HepG2 (cell line): Measurements from ENCODE around the gene WIF1. TPM values are rescaled to one million over a fixed set of nuclear protein-coding genes. Genes with fewer than 3 reads are reported as not detected.

Experiments used
- ATAC-seq: fragments of 200-7000 bp; cut with Tn5 transposase; 3 replicates; pipeline ENCODE4 v1.9.1; 2020; ENCODE audit warnings: mild to moderate bottlenecking, moderate library complexity
- BruUV-seq: library from RNA; stranded (reverse); fragments of 400-500 nt; replicated peaks from 2 replicates; lab custom pipeline; 2021; lab: Mats Ljungman, UMichigan
- CTCF ChIA-PET: fragments of 300-600 bp; formaldehyde crosslinking; extraction: SDS; loops from one replicate; lab custom pipeline; 2021; ENCODE audit warnings: low total read pairs, inconsistent platforms, low intra/inter-chr PET ratio; lab: Yijun Ruan, JAX
- POLR2A ChIA-PET: fragments of 350-600 bp; sonication (Branson Sonifier 250); formaldehyde crosslinking; loops from one replicate; lab custom pipeline; 2020; ENCODE audit warnings: antibody characterized with exemption, inconsistent platforms; lab: Yijun Ruan, JAX
- DNase-seq: peaks from one replicate; pipeline ENCODE4 v3.0.0-alpha.2; 2015; ENCODE audit warnings: low spot score
- FAIRE-seq: peaks from 3 replicates; lab custom pipeline; 2011; peaks lifted over from hg19 to GRCh38; lab: Jason Lieb, UNC
- H2AFZ ChIP-seq: one replicate; pipeline ENCODE4 v1.6.1; 2011; ENCODE audit warnings: low read length, inconsistent platforms
- H3K27ac ChIP-seq: fragments of 300-600 bp; 3 replicates; pipeline ENCODE4 v1.8.0; 2011; ENCODE audit warnings: mixed run types, mild to moderate bottlenecking, mixed read lengths, low read length, inconsistent platforms; ENCODE audit not compliant: insufficient read depth; ENCODE audit errors: extremely low read length
- H3K27me3 ChIP-seq, 2 experiments: fragments of 200-600 bp in 1 of 2; 2 replicates in 1 of 2; 3 replicates in 1 of 2; pipeline versions ENCODE4 v1.6.0 to v1.8.0; 2011; ENCODE audit warnings: low read length in 2 of 2, mild to moderate bottlenecking in 2 of 2, moderate library complexity in 2 of 2, inconsistent platforms in 1 of 2; ENCODE audit not compliant: insufficient read depth in 2 of 2, control insufficient read depth in 1 of 2
- H3K36me3 ChIP-seq, 2 experiments: fragments of 200-600 bp in 1 of 2; replicated peaks in 1 of 2; 2 replicates in 1 of 2; 3 replicates in 1 of 2; pipeline versions ENCODE4 v1.5.1 to v1.8.0; 2011; ENCODE audit warnings: low read length in 2 of 2, inconsistent platforms in 1 of 2; ENCODE audit not compliant: insufficient read depth in 2 of 2, control insufficient read depth in 1 of 2
- H3K4me1 ChIP-seq: 2 replicates; pipeline ENCODE4 v1.5.1; 2012; ENCODE audit warnings: low read length, inconsistent platforms; ENCODE audit not compliant: insufficient read depth
- H3K4me2 ChIP-seq: 2 replicates; pipeline ENCODE4 v1.6.0; 2011; ENCODE audit warnings: low read depth, low read length, inconsistent platforms
- H3K4me3 ChIP-seq, 3 experiments: fragments of 200-600 bp in 1 of 3; sonication (generic), shearing (Covaris generic) in 1 of 3; replicated peaks in 1 of 3; 2 replicates each; pipeline ENCODE4 v1.5.1; 2011 to 2016; ENCODE audit warnings: low read length in 3 of 3, inconsistent platforms in 2 of 3, low read depth in 2 of 3, mild to moderate bottlenecking in 2 of 3, control low read depth in 1 of 3, mixed read lengths in 1 of 3; ENCODE audit not compliant: insufficient read depth in 1 of 3
- H3K79me2 ChIP-seq: one replicate; pipeline ENCODE4 v1.6.1; 2011; ENCODE audit warnings: low read length, inconsistent platforms; ENCODE audit not compliant: insufficient read depth
- H3K9ac ChIP-seq: 2 replicates; pipeline ENCODE4 v1.6.0; 2011; ENCODE audit warnings: mild to moderate bottlenecking, low read depth, low read length, inconsistent platforms; ENCODE audit not compliant: insufficient read depth
- H3K9me3 ChIP-seq: 2 replicates; pipeline ENCODE4 v1.5.1; 2012; ENCODE audit warnings: mild to moderate bottlenecking, low read length
- H4K20me1 ChIP-seq: 2 replicates; pipeline ENCODE4 v1.6.0; 2011; ENCODE audit warnings: inconsistent platforms, mild to moderate bottlenecking, low read length, moderate library complexity; ENCODE audit not compliant: insufficient read depth
- BRCA1 ChIP-seq: sonication (generic); formaldehyde crosslinking; IDR thresholded peaks from 2 replicates; pipeline ENCODE4 v1.4.0; 2020; ENCODE audit warnings: missing genetic modification reagents
- CENPT ChIP-seq: sonication (generic); formaldehyde crosslinking; IDR thresholded peaks from 2 replicates; pipeline ENCODE4 v1.8.0; 2022; ENCODE audit warnings: low read depth, mild to moderate bottlenecking, moderate library complexity, missing genetic modification reagents
- FOSL1 ChIP-seq: sonication (generic); formaldehyde crosslinking; IDR thresholded peaks from 2 replicates; pipeline ENCODE4 v1.9.0; 2021; ENCODE audit warnings: missing genetic modification reagents, borderline replicate concordance
- GATAD2A ChIP-seq: IDR thresholded peaks from 2 replicates; pipeline ENCODE4 v1.6.1; 2016
- HMG20B ChIP-seq: conservative IDR thresholded peaks from 2 replicates; pipeline ENCODE4 v1.6.1; 2016; ENCODE audit warnings: missing genetic modification reagents, missing compliant biosample characterization
- HNRNPUL1 ChIP-seq: fragments of 200-400 bp; formaldehyde crosslinking; IDR thresholded peaks from 2 replicates; pipeline ENCODE4 v1.6.1; 2017; ENCODE audit warnings: low read depth, mild to moderate bottlenecking, low read length, moderate library complexity
- MZF1 ChIP-seq: sonication (generic); formaldehyde crosslinking; IDR thresholded peaks from 2 replicates; pipeline ENCODE4 v1.8.1; 2023; ENCODE audit warnings: mild to moderate bottlenecking, missing genetic modification reagents, borderline replicate concordance
- NR3C1 ChIP-seq: sonication (generic); formaldehyde crosslinking; IDR thresholded peaks from 2 replicates; pipeline ENCODE4 v1.4.0; 2020; ENCODE audit warnings: missing genetic modification reagents
- RCOR2 ChIP-seq: IDR thresholded peaks from 2 replicates; pipeline ENCODE4 v1.6.1; 2016; ENCODE audit warnings: missing biosample characterization, missing genetic modification reagents
- SMAD3 ChIP-seq: sonication (generic); formaldehyde crosslinking; IDR thresholded peaks from 2 replicates; pipeline ENCODE4 v1.4.0; 2020; ENCODE audit warnings: missing genetic modification reagents
- SYNCRIP ChIP-seq: fragments of 200-400 bp; formaldehyde crosslinking; IDR thresholded peaks from 2 replicates; pipeline ENCODE4 v1.6.1; 2018; ENCODE audit warnings: mild to moderate bottlenecking, low read depth, low read length; ENCODE audit not compliant: insufficient read depth
- YY1 ChIP-seq: IDR thresholded peaks from 2 replicates; pipeline ENCODE4 v1.6.1; 2011; ENCODE audit warnings: low read length, low read depth, moderate library complexity, mild to moderate bottlenecking; ENCODE audit not compliant: insufficient read depth, insufficient replicate concordance
- ZC3H4 ChIP-seq: sonication (generic); formaldehyde crosslinking; IDR thresholded peaks from 2 replicates; pipeline ENCODE4 v1.4.0; 2020; ENCODE audit warnings: missing genetic modification reagents, borderline replicate concordance
- ZFP36L2 ChIP-seq: sonication (generic); formaldehyde crosslinking; IDR thresholded peaks from 2 replicates; pipeline ENCODE4 v1.4.0; 2020; ENCODE audit warnings: missing genetic modification reagents
- ZNF180 ChIP-seq: sonication (generic); formaldehyde crosslinking; IDR thresholded peaks from 2 replicates; pipeline ENCODE4 v1.4.0; 2020; ENCODE audit warnings: low read depth, missing genetic modification reagents, borderline replicate concordance
- ZNF207 ChIP-seq: fragments of 450-650 bp; IDR thresholded peaks from 2 replicates; pipeline ENCODE4 v1.6.1; 2016; ENCODE audit warnings: antibody characterized with exemption, borderline replicate concordance
- ZNF256 ChIP-seq: sonication (generic); formaldehyde crosslinking; conservative IDR thresholded peaks from 2 replicates; pipeline ENCODE4 v1.4.0; 2020; ENCODE audit warnings: missing genetic modification reagents
- ZNF354B ChIP-seq: sonication (generic); formaldehyde crosslinking; IDR thresholded peaks from 2 replicates; pipeline ENCODE4 v1.8.0; 2022; ENCODE audit warnings: mild to moderate bottlenecking, missing genetic modification reagents
- ZNF432 ChIP-seq: sonication (generic); formaldehyde crosslinking; IDR thresholded peaks from 2 replicates; pipeline ENCODE4 v1.5.0; 2020; ENCODE audit warnings: missing genetic modification reagents, mild to moderate bottlenecking, borderline replicate concordance
- ZNF543 ChIP-seq: sonication (generic); formaldehyde crosslinking; IDR thresholded peaks from 2 replicates; pipeline ENCODE4 v1.4.0; 2020; ENCODE audit warnings: mild to moderate bottlenecking, missing genetic modification reagents
- ZNF576 ChIP-seq: sonication (generic); formaldehyde crosslinking; IDR thresholded peaks from 2 replicates; pipeline ENCODE4 v1.4.0; 2020; ENCODE audit warnings: mild to moderate bottlenecking, missing genetic modification reagents
- ZNF878 ChIP-seq: sonication (generic); formaldehyde crosslinking; IDR thresholded peaks from 2 replicates; pipeline ENCODE4 v1.8.1; 2023; ENCODE audit warnings: mild to moderate bottlenecking, missing genetic modification reagents, moderate library complexity
- WGBS: methylation state at CpG from one replicate; pipeline ENCODE4 v1.1.6; 2017; ENCODE audit warnings: low lambda C conversion rate; 5-methylcytosine and 5-hydroxymethylcytosine counted together
- in situ Hi-C: cut with HindIII; loops from 2 replicates; pipeline ENCODE4 v1.10.0; 2017; ENCODE audit warnings: low pct_unique_long_range_greater_than_20kb; ENCODE audit not compliant: extremely low pct_ligation_motif_present
- intact Hi-C: fragments of 100-400 bp; cut with micrococcal nuclease; formaldehyde crosslinking; loops from one replicate; pipeline ENCODE4 v1.10.0; 2022; ENCODE audit not compliant: unreplicated experiment
- polyA plus RNA-seq, 8 experiments: library from polyadenylated mRNA; depleted of rRNA in 3 of 8; stranded (reverse) in 7 of 8; unstranded in 1 of 8; fragments of >200 nt; fragmentation: Illumina TruSeq in 4 of 8; extraction: Trizol in 4 of 8; gene quantifications; 2 replicates each; pipeline versions ENCODE4 v1.2.1 to v1.2.3, GENCODE V29; 2011 to 2016; ENCODE audit warnings: low read depth in 4 of 8, missing spikeins in 1 of 8, mixed read lengths in 1 of 8; ENCODE audit not compliant: insufficient read depth in 1 of 8
- total RNA-seq, 5 experiments: library from RNA; depleted of rRNA; stranded (reverse); fragments of >200 nt; fragmentation: Illumina TruSeq; extraction: Trizol; gene quantifications; 2 replicates each; pipeline ENCODE4 v1.2.3, GENCODE V29; 2016; ENCODE audit warnings: low read depth in 1 of 5

WIF1 gene
- total and polyA plus RNA-seq, 2 of the 13 experiments (the other 11 are each of a cell fraction or from before 2014, with no cell fraction given) = not detected

DNA sequence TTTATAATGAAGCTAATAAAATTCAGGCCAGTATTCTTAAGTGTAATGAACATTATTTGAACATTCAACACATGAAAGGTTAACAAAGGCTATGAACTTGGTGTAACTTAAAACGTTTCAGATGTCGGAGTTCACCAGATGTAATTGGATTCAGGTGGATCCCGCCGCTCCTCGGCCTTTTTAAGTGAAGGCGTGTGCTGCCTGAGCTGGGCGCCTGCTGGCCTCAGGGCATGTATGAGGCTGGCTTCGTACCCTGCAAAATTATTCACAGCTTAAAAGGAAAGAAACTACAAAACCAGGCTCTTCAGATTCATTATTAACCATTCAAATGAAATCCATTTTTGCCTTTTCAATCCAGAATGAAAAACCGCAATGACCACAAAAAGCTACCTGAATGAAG, 69.9 kb downstream of the WIF1 start:
- no peaks in the 10 kb centered on the region for H3K36me3 ChIP-seq
- H3K4me1 ChIP-seq = no peaks in the 10 kb centered on the region
- CTCF ChIA-PET = no interaction called here
- H3K79me2 ChIP-seq = no peaks in the 10 kb centered on the region
- intact Hi-C loops = no loop called here
- in situ Hi-C loops = no loop called here
- H3K9me3 ChIP-seq = no peaks in the 10 kb centered on the region
- POLR2A ChIA-PET = no interaction called here
- H3K9ac ChIP-seq = no peak overlapping the region
- H3K4me2 ChIP-seq = no peak overlapping the region
- no peak for ATAC-seq
- no peak overlapping the region for H3K27ac ChIP-seq
- FAIRE-seq = no peak
- WGBS = 57% methylated on average over 9 of the region's 9 CpGs
- H2AFZ ChIP-seq = no peak overlapping the region
- H3K4me3 ChIP-seq = no peak overlapping the region
- H3K27me3 ChIP-seq = no peaks in the 10 kb centered on the region
- no peaks in the 10 kb centered on the region for H4K20me1 ChIP-seq
- TF ChIP-seq ZC3H4 (CRISPR knock-in tag) = no peak
- TF ChIP-seq ZNF878 (CRISPR knock-in tag) = no peak
- no peak for TF ChIP-seq ZNF576
- TF ChIP-seq YY1 = no peak
- TF ChIP-seq SMAD3 = no peak
- TF ChIP-seq GATAD2A = no peak
- TF ChIP-seq CENPT (CRISPR knock-in tag) = no peak
- TF ChIP-seq, all 625 proteins: peak for 0
- no peak for DNase-seq
- BruUV-seq = no TSS peak

DNA sequence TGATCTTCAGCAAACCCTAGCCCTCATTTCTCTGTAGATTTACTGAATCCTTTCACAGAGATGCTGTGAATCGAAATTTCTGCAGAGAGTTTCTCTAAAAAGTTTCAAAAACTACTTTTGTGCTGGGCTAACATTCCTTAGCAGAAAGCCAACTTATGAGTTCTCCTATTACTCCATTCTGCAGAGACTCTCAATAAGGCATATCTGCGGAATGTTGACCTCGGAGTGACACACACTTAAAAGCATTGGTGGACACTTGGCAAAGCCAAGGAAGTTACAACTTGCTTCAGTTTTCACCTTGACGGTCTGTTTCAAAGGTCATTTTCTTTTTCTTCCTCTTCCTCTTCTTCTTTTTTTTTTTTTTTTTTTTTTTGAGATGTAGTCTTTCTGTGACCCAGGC, 75.8 kb downstream of the WIF1 start:
- no peak overlapping the region for H3K4me3 ChIP-seq
- H3K9me3 ChIP-seq = no peaks in the 10 kb centered on the region
- DNase-seq = no peak
- no peak overlapping the region for H3K9ac ChIP-seq
- in situ Hi-C loops (no loop called here), intact Hi-C loops (no loop called here)
- H3K4me2 ChIP-seq = no peak overlapping the region
- ChIA-PET CTCF (no interaction called here), POLR2A (no interaction called here)
- no TSS peak for BruUV-seq
- ATAC-seq = no peak
- FAIRE-seq = no peak
- H3K79me2 ChIP-seq = no peaks in the 10 kb centered on the region
- no peaks in the 10 kb centered on the region for H4K20me1 ChIP-seq
- H3K4me1 ChIP-seq = no peaks in the 10 kb centered on the region
- WGBS = 57% methylated on average over 4 of the region's 4 CpGs
- H3K27ac ChIP-seq = no peak overlapping the region
- H3K27me3 ChIP-seq = no peaks in the 10 kb centered on the region
- TF ChIP-seq BRCA1 (CRISPR knock-in tag) (no peak), RCOR2 (CRISPR knock-in tag) (no peak), ZFP36L2 (no peak), ZNF543 (CRISPR knock-in tag) (no peak), HNRNPUL1 (no peak), ZNF256 (CRISPR knock-in tag) (no peak), ZNF207 (no peak), SYNCRIP (no peak), NR3C1 (CRISPR knock-in tag) (no peak), ZNF354B (CRISPR knock-in tag) (no peak), MZF1 (CRISPR knock-in tag) (no peak), HMG20B (CRISPR knock-in tag) (no peak), FOSL1 (CRISPR knock-in tag) (no peak), ZNF180 (no peak), ZNF432 (no peak)
- TF ChIP-seq, all 625 proteins: peak for 0
- Histone ChIP-seq H2AFZ (no peak overlapping the region), H3K36me3 (no peaks in the 10 kb centered on the region)
